Measurements from ENCODE around the gene NPDC1.

The NPDC1 gene

GRCh38 chr9:136990242-136990911, 55.6 kb downstream of the NPDC1 start:
- no peak for DNase-seq

Data from HCEC 1CT (cell line).